Panc1 (cell line): ENCODE data around the gene F5.

Experiments
- POLR2AphosphoS5 ChIP-seq: IDR thresholded peaks from 2 replicates; pipeline ENCODE4 v1.6.1; 2012; ENCODE audit warnings: mild to moderate bottlenecking, low read depth, low read length, moderate library complexity
- SIN3A ChIP-seq: IDR thresholded peaks from 2 replicates; pipeline ENCODE4 v1.6.1; 2012; ENCODE audit warnings: low read depth, mild to moderate bottlenecking, low read length, moderate library complexity, borderline replicate concordance; ENCODE audit not compliant: insufficient read depth
- TCF7L2 ChIP-seq: IDR thresholded peaks from 2 replicates; pipeline ENCODE4 v1.6.1; 2011; ENCODE audit warnings: mild to moderate bottlenecking, low read depth, low read length, inconsistent platforms
- TF ChIP-seq, protein P1 (sequence below): fragments of 450-650 bp; IDR thresholded peaks from 2 replicates; pipeline ENCODE4 v1.5.1; 2017; ENCODE audit warnings: mild to moderate bottlenecking
- TF ChIP-seq, protein P2 (sequence below), 2 experiments: IDR thresholded peaks; 2 replicates each; pipeline ENCODE4 v1.6.1; 2011 to 2012; ENCODE audit warnings: low read depth in 2 of 2, control low read depth in 1 of 2, low read length in 1 of 2, mild to moderate bottlenecking in 1 of 2, moderate library complexity in 1 of 2; ENCODE audit not compliant: insufficient read depth in 1 of 2

DNA sequence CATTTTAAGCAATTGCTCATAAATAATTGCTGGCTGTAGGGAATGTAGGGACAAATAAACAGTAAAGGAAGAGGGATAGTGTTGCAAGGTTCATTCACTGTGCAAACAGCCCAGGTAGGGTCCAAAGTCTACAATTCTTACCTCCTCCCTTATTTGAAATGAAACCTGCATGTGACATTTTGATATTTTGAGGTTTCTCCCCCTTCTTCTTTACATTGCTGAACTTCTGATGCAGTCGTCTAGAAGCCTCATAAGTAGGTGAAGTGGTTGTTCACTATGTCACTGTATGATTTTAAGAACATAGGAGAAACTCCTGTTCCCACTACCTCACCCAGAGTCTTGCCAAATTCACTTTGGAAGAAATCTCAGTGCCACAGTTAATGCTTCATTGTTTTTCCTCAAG is 16.1 kb downstream of the F5 start:
- TF ChIP-seq, protein P1, sequence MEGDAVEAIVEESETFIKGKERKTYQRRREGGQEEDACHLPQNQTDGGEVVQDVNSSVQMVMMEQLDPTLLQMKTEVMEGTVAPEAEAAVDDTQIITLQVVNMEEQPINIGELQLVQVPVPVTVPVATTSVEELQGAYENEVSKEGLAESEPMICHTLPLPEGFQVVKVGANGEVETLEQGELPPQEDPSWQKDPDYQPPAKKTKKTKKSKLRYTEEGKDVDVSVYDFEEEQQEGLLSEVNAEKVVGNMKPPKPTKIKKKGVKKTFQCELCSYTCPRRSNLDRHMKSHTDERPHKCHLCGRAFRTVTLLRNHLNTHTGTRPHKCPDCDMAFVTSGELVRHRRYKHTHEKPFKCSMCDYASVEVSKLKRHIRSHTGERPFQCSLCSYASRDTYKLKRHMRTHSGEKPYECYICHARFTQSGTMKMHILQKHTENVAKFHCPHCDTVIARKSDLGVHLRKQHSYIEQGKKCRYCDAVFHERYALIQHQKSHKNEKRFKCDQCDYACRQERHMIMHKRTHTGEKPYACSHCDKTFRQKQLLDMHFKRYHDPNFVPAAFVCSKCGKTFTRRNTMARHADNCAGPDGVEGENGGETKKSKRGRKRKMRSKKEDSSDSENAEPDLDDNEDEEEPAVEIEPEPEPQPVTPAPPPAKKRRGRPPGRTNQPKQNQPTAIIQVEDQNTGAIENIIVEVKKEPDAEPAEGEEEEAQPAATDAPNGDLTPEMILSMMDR: no peak
- TF ChIP-seq POLR2AphosphoS5: no peak
- TF ChIP-seq, protein P2, sequence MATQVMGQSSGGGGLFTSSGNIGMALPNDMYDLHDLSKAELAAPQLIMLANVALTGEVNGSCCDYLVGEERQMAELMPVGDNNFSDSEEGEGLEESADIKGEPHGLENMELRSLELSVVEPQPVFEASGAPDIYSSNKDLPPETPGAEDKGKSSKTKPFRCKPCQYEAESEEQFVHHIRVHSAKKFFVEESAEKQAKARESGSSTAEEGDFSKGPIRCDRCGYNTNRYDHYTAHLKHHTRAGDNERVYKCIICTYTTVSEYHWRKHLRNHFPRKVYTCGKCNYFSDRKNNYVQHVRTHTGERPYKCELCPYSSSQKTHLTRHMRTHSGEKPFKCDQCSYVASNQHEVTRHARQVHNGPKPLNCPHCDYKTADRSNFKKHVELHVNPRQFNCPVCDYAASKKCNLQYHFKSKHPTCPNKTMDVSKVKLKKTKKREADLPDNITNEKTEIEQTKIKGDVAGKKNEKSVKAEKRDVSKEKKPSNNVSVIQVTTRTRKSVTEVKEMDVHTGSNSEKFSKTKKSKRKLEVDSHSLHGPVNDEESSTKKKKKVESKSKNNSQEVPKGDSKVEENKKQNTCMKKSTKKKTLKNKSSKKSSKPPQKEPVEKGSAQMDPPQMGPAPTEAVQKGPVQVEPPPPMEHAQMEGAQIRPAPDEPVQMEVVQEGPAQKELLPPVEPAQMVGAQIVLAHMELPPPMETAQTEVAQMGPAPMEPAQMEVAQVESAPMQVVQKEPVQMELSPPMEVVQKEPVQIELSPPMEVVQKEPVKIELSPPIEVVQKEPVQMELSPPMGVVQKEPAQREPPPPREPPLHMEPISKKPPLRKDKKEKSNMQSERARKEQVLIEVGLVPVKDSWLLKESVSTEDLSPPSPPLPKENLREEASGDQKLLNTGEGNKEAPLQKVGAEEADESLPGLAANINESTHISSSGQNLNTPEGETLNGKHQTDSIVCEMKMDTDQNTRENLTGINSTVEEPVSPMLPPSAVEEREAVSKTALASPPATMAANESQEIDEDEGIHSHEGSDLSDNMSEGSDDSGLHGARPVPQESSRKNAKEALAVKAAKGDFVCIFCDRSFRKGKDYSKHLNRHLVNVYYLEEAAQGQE (IDR thresholded peaks at IDR 0.05; ENCODE audit: insufficient read depth in 1 of 2, low read depth in 2 of 2, low read length in 1 of 2): no peak
- TF ChIP-seq SIN3A: no peak
- TF ChIP-seq TCF7L2: no peak
